Measurements from ENCODE around the gene BAD.

- no peak for TF ChIP-seq EP300 (IDR thresholded peaks at IDR 0.05)
- TF ChIP-seq CTCF (IDR thresholded peaks at IDR 0.05), result no peak
- TF ChIP-seq POLR2A (IDR thresholded peaks at IDR 0.05), result no peak
Observed at GRCh38 chr11:64230985-64231365, 53.5 kb downstream of the BAD start.

Data from ovary (tissue), 3 donors.